GM12878 (cell line): ENCODE measurements around the gene AMOTL1. TPM values are rescaled to one million over a fixed set of nuclear protein-coding genes. Genes with fewer than 3 reads are reported as not detected.

ENCODE experiments used
- ATAC-seq: fragments of 200-7000 bp; cut with Tn5 transposase; 3 replicates; pipeline ENCODE4 v1.9.1; 2020; ENCODE audit warnings: mild to moderate bottlenecking, moderate library complexity
- BruUV-seq: library from RNA; stranded (reverse); fragments of 400-500 nt; replicated peaks from 2 replicates; lab custom pipeline; 2021; lab: Mats Ljungman, UMichigan
- CTCF ChIA-PET: fragments of 300-600 bp; sonication (Branson Sonifier 250); formaldehyde crosslinking; extraction: SDS; loops from one replicate; lab custom pipeline; 2021; ENCODE audit warnings: inconsistent platforms; lab: Yijun Ruan, JAX
- POLR2A ChIA-PET: fragments of 350-600 bp; formaldehyde crosslinking; extraction: SDS; loops from one replicate; lab custom pipeline; 2021; ENCODE audit warnings: inconsistent platforms; lab: Charles Lee
- RAD21 ChIA-PET: fragments of 300-600 bp; sonication (Branson Sonifier 250); formaldehyde crosslinking; loops from one replicate; lab custom pipeline; 2023; ENCODE audit warnings: antibody characterized with exemption; ENCODE audit not compliant: unreplicated experiment; lab: Charles Lee
- SMC1A ChIA-PET: fragments of 300-600 bp; sonication (Branson Sonifier 250); formaldehyde crosslinking; loops from one replicate; lab custom pipeline; 2023; ENCODE audit not compliant: unreplicated experiment, uncharacterized antibody; lab: Charles Lee
- DNase-seq: peaks from one replicate; pipeline ENCODE4 v3.0.0-alpha.2; 2011; ENCODE audit warnings: low read depth, low spot score
- FAIRE-seq: peaks from 3 replicates; lab custom pipeline; 2011; peaks lifted over from hg19 to GRCh38; lab: Jason Lieb, UNC
- H2AFZ ChIP-seq: 2 replicates; pipeline ENCODE4 v1.6.0; 2011; ENCODE audit warnings: low read depth, low read length, control low read depth; ENCODE audit not compliant: control insufficient read depth
- H3K27ac ChIP-seq: 2 replicates; pipeline ENCODE4 v1.5.1; 2011; ENCODE audit warnings: control low read depth; ENCODE audit not compliant: control insufficient read depth, insufficient read depth
- H3K27me3 ChIP-seq, 2 experiments: replicated peaks in 1 of 2; 2 replicates each; pipeline versions ENCODE4 v1.6.0 to v1.6.1; 2011; ENCODE audit warnings: low read length in 1 of 2; ENCODE audit not compliant: control insufficient read depth in 2 of 2, insufficient read depth in 2 of 2
- H3K36me3 ChIP-seq, 2 experiments: 2 replicates each; pipeline ENCODE4 v1.5.1; 2011; ENCODE audit warnings: low read length in 1 of 2; ENCODE audit not compliant: control insufficient read depth in 2 of 2, insufficient read depth in 2 of 2
- H3K4me1 ChIP-seq: 2 replicates; pipeline ENCODE4 v1.6.1; 2011; ENCODE audit warnings: mild to moderate bottlenecking, low read length, moderate library complexity, mixed read lengths; ENCODE audit not compliant: control insufficient read depth, insufficient read depth
- H3K4me2 ChIP-seq: 2 replicates; pipeline ENCODE4 v1.6.0; 2011; ENCODE audit warnings: control low read depth; ENCODE audit not compliant: control insufficient read depth, insufficient read depth
- H3K4me3 ChIP-seq: fragments of 200-600 bp; sonication (generic); 2 replicates; pipeline ENCODE4 v1.5.1; 2016
- H3K79me2 ChIP-seq: 2 replicates; pipeline ENCODE4 v1.6.0; 2011; ENCODE audit warnings: low read length; ENCODE audit not compliant: control insufficient read depth, insufficient read depth
- H3K9ac ChIP-seq: 2 replicates; pipeline ENCODE4 v1.8.0; 2011; ENCODE audit warnings: low read length, control low read depth, mixed read lengths; ENCODE audit not compliant: control insufficient read depth, insufficient read depth
- H3K9me3 ChIP-seq: replicated peaks from 3 replicates; pipeline ENCODE4 v1.5.1; 2011; ENCODE audit warnings: mild to moderate bottlenecking, low read length; ENCODE audit not compliant: control insufficient read depth, insufficient read depth
- H4K20me1 ChIP-seq: 2 replicates; pipeline ENCODE4 v1.6.0; 2011; ENCODE audit not compliant: control insufficient read depth, insufficient read depth
- BMI1 ChIP-seq: fragments of 450-650 bp; IDR thresholded peaks from 2 replicates; pipeline ENCODE4 v1.6.1; 2016; ENCODE audit warnings: mild to moderate bottlenecking, moderate library complexity, borderline replicate concordance
- HDAC2 ChIP-seq: fragments of 200-600 bp; sonication (generic); IDR thresholded peaks from 2 replicates; pipeline ENCODE4 v1.6.1; 2017
- JUNB ChIP-seq: IDR thresholded peaks from 2 replicates; pipeline ENCODE4 v1.6.1; 2016; ENCODE audit warnings: antibody characterized with exemption, mild to moderate bottlenecking
- NFIC ChIP-seq: IDR thresholded peaks from 2 replicates; pipeline ENCODE4 v1.6.1; 2012; ENCODE audit warnings: low read depth, mild to moderate bottlenecking, inconsistent platforms, low read length, moderate library complexity
- POU2F2 ChIP-seq: IDR thresholded peaks from 3 replicates; pipeline ENCODE4 v1.6.1; 2011; ENCODE audit warnings: low read depth, mild to moderate bottlenecking, low read length, borderline replicate concordance
- RELA ChIP-seq: fragments of 450-650 bp; IDR thresholded peaks from 2 replicates; pipeline ENCODE4 v1.8.0; 2014; ENCODE audit warnings: borderline replicate concordance; ENCODE audit not compliant: partially characterized antibody
- SP1 ChIP-seq: IDR thresholded peaks from one replicate; pipeline ENCODE4 v1.6.1; 2011; ENCODE audit warnings: low read depth, low read length
- WRNIP1 ChIP-seq: IDR thresholded peaks from 2 replicates; pipeline ENCODE4 v1.6.1; 2011; ENCODE audit warnings: low read depth, low read length, improper control_type of control experiment, borderline replicate concordance
- WGBS: methylation state at CpG from one replicate; pipeline ENCODE4 v1.1.6; 2016; ENCODE audit warnings: low lambda C conversion rate; ENCODE audit not compliant: insufficient replicate concordance, insufficient coverage; ENCODE audit errors: missing lambda C conversion rate; 5-methylcytosine and 5-hydroxymethylcytosine counted together
- in situ Hi-C: fragments of 300-500 bp; cut with MboI; formaldehyde crosslinking; loops from 9 replicates; pipeline ENCODE4 v1.14.3; 2018; ENCODE audit warnings: mixed read lengths
- intact Hi-C: fragments of 100-400 bp; cut with micrococcal nuclease; formaldehyde crosslinking; loops from one replicate; pipeline ENCODE4 v1.14.2; 2022; ENCODE audit not compliant: unreplicated experiment
- polyA plus RNA-seq, 11 experiments: library from polyadenylated mRNA; depleted of rRNA in 4 of 11; unstranded in 6 of 11; stranded (reverse) in 5 of 11; fragments of >200 nt; fragmentation: Nextera tagmentation in 4 of 11; fragmentation: Illumina TruSeq in 1 of 11; extraction: Ambion mirVana in 4 of 11; extraction: Trizol in 1 of 11; gene quantifications; 1 replicate in 1 of 11; 2 replicates in 10 of 11; pipeline versions ENCODE4 v1.2.1 to v1.2.3, GENCODE V29; 2011 to 2016; ENCODE audit warnings: inconsistent platforms in 2 of 11, missing spikeins in 2 of 11, low read depth in 1 of 11
- total RNA-seq, 4 experiments: library from RNA; depleted of rRNA in 3 of 4; stranded (reverse); fragments of >200 nt in 3 of 4; fragmentation: Illumina TruSeq in 1 of 4; extraction: Trizol in 1 of 4; gene quantifications; 2 replicates each; pipeline versions ENCODE4 v1.2.1 to v1.2.3, GENCODE V29; 2013 to 2021
- TF ChIP-seq, protein P1 (sequence below): IDR thresholded peaks from 2 replicates; pipeline ENCODE4 v1.6.1; 2011; ENCODE audit warnings: borderline replicate concordance, low read depth, mild to moderate bottlenecking, moderate library complexity, low read length; ENCODE audit not compliant: insufficient read depth, poor library complexity, severe bottlenecking
- TF ChIP-seq, protein P2 (sequence below): IDR thresholded peaks from 2 replicates; pipeline ENCODE4 v1.6.1; 2012; ENCODE audit warnings: low read depth, low read length, improper control_type of control experiment
- TF ChIP-seq, protein P3 (sequence below): IDR thresholded peaks from 2 replicates; pipeline ENCODE4 v1.6.1; 2012; ENCODE audit warnings: improper control_type of control experiment, low read depth, low read length; ENCODE audit not compliant: insufficient replicate concordance

The AMOTL1 gene
- total and polyA plus RNA-seq, 10 of the 15 experiments (the other 5 are each of a cell fraction or from before 2014, with no cell fraction given): under 0.01 to 0.41 (median 0.01) TPM; not detected in 7

GRCh38 chr11:94799726-94800125, 31.6 kb downstream of the AMOTL1 start:
- CTCF ChIA-PET: no interaction called here
- in situ Hi-C loops: no loop called here
- no peaks in the 10 kb centered on the region for H3K79me2 ChIP-seq

GRCh38 chr11:94800414-94800813, 32.3 kb downstream of the AMOTL1 start:
- no TSS peak for BruUV-seq
- SMC1A ChIA-PET: no interaction called here
- no peaks in the 10 kb centered on the region for H3K9me3 ChIP-seq
- WGBS: 6% methylated on average over 1 of the region's 1 CpG
- intact Hi-C loops (no loop called here), in situ Hi-C loops (no loop called here)
- no peak overlapping the region for H3K4me3 ChIP-seq
- no peak overlapping the region for H2AFZ ChIP-seq
- ATAC-seq (no peak), DNase-seq (no peak), FAIRE-seq (no peak)
- RAD21 ChIA-PET: no interaction called here
- H3K4me2 ChIP-seq: no peak overlapping the region
- no peak overlapping the region for H3K9ac ChIP-seq
- no peak overlapping the region for H3K27ac ChIP-seq
- POLR2A ChIA-PET: no interaction called here
- H3K79me2 ChIP-seq: no peaks in the 10 kb centered on the region
- CTCF ChIA-PET: no interaction called here
- peaks cover 0 to 3% of the 10 kb centered on the region in 2 experiments; a peak in 2 of 4 replicates for H3K27me3 ChIP-seq
- peaks cover 4% of the 10 kb centered on the region; the same call in 1 of the 2 replicates for H4K20me1 ChIP-seq
- no peaks in the 10 kb centered on the region for H3K4me1 ChIP-seq
- no peaks in the 10 kb centered on the region for H3K36me3 ChIP-seq
- TF ChIP-seq, protein P1, sequence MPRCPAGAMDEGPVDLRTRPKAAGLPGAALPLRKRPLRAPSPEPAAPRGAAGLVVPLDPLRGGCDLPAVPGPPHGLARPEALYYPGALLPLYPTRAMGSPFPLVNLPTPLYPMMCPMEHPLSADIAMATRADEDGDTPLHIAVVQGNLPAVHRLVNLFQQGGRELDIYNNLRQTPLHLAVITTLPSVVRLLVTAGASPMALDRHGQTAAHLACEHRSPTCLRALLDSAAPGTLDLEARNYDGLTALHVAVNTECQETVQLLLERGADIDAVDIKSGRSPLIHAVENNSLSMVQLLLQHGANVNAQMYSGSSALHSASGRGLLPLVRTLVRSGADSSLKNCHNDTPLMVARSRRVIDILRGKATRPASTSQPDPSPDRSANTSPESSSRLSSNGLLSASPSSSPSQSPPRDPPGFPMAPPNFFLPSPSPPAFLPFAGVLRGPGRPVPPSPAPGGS: no peak
- TF ChIP-seq POU2F2 (no peak), JUNB (no peak), WRNIP1 (no peak), BMI1 (no peak)
- TF ChIP-seq, protein P2, sequence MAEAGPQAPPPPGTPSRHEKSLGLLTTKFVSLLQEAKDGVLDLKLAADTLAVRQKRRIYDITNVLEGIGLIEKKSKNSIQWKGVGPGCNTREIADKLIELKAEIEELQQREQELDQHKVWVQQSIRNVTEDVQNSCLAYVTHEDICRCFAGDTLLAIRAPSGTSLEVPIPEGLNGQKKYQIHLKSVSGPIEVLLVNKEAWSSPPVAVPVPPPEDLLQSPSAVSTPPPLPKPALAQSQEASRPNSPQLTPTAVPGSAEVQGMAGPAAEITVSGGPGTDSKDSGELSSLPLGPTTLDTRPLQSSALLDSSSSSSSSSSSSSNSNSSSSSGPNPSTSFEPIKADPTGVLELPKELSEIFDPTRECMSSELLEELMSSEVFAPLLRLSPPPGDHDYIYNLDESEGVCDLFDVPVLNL: no peak
- TF ChIP-seq, protein P3, sequence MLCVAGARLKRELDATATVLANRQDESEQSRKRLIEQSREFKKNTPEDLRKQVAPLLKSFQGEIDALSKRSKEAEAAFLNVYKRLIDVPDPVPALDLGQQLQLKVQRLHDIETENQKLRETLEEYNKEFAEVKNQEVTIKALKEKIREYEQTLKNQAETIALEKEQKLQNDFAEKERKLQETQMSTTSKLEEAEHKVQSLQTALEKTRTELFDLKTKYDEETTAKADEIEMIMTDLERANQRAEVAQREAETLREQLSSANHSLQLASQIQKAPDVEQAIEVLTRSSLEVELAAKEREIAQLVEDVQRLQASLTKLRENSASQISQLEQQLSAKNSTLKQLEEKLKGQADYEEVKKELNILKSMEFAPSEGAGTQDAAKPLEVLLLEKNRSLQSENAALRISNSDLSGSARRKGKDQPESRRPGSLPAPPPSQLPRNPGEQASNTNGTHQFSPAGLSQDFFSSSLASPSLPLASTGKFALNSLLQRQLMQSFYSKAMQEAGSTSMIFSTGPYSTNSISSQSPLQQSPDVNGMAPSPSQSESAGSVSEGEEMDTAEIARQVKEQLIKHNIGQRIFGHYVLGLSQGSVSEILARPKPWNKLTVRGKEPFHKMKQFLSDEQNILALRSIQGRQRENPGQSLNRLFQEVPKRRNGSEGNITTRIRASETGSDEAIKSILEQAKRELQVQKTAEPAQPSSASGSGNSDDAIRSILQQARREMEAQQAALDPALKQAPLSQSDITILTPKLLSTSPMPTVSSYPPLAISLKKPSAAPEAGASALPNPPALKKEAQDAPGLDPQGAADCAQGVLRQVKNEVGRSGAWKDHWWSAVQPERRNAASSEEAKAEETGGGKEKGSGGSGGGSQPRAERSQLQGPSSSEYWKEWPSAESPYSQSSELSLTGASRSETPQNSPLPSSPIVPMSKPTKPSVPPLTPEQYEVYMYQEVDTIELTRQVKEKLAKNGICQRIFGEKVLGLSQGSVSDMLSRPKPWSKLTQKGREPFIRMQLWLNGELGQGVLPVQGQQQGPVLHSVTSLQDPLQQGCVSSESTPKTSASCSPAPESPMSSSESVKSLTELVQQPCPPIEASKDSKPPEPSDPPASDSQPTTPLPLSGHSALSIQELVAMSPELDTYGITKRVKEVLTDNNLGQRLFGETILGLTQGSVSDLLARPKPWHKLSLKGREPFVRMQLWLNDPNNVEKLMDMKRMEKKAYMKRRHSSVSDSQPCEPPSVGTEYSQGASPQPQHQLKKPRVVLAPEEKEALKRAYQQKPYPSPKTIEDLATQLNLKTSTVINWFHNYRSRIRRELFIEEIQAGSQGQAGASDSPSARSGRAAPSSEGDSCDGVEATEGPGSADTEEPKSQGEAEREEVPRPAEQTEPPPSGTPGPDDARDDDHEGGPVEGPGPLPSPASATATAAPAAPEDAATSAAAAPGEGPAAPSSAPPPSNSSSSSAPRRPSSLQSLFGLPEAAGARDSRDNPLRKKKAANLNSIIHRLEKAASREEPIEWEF: no peak

More at GRCh38 chr11:94799726-94800125, 31.6 kb downstream of the AMOTL1 start:
- Histone ChIP-seq H3K9ac (no peak overlapping the region), H3K4me3 (no peak overlapping the region), H3K36me3 (no peaks in the 10 kb centered on the region), H3K4me2 (no peak overlapping the region), H4K20me1 (peaks cover 4% of the 10 kb centered on the region; the same call in 1 of the 2 replicates), H2AFZ (no peak overlapping the region), H3K9me3 (no peaks in the 10 kb centered on the region), H3K27ac (no peak overlapping the region), H3K4me1 (no peaks in the 10 kb centered on the region)
- SMC1A ChIA-PET: no interaction called here
- intact Hi-C loops: no loop called here
- no TSS peak for BruUV-seq
- no peak for DNase-seq
- WGBS: 35% methylated on average over 17 of the region's 17 CpGs
- no peak for FAIRE-seq
- ATAC-seq: no peak
- TF ChIP-seq SP1 (no peak), HDAC2 (no peak), NFIC (no peak), RELA (no peak)
- TF ChIP-seq, all 136 proteins: peak for 0
- ChIA-PET POLR2A (no interaction called here), RAD21 (no interaction called here)
- peaks cover 0 to 3% of the 10 kb centered on the region in 2 experiments; a peak in 2 of 4 replicates for H3K27me3 ChIP-seq
